WTC11 (cell line): ENCODE measurements around the gene KDM6B.

Experiments used
- ATF1 ChIP-seq: sonication (generic); formaldehyde crosslinking; IDR thresholded peaks from 2 replicates; pipeline ENCODE4 v1.8.1; 2023; ENCODE audit warnings: mild to moderate bottlenecking, moderate library complexity, missing genetic modification reagents
- ATF3 ChIP-seq: sonication (generic); formaldehyde crosslinking; conservative IDR thresholded peaks from 2 replicates; pipeline ENCODE4 v1.8.1; 2022; ENCODE audit warnings: mild to moderate bottlenecking, missing genetic modification reagents
- CTCF ChIP-seq: fragments of 200-600 bp; IDR thresholded peaks from 2 replicates; pipeline ENCODE4 v1.8.0; 2022; ENCODE audit warnings: antibody characterized with exemption
- ETV6 ChIP-seq: sonication (generic); formaldehyde crosslinking; IDR thresholded peaks from 2 replicates; pipeline ENCODE4 v1.8.1; 2022; ENCODE audit warnings: mild to moderate bottlenecking, missing genetic modification reagents
- FOXK1 ChIP-seq: sonication (generic); formaldehyde crosslinking; IDR thresholded peaks from 2 replicates; pipeline ENCODE4 v1.8.0; 2022; ENCODE audit warnings: mild to moderate bottlenecking, moderate library complexity, missing genetic modification reagents
- JUN ChIP-seq: sonication (generic); formaldehyde crosslinking; IDR thresholded peaks from 2 replicates; pipeline ENCODE4 v1.8.0; 2023; ENCODE audit warnings: mild to moderate bottlenecking, missing genetic modification reagents
- MYBL2 ChIP-seq: sonication (generic); formaldehyde crosslinking; IDR thresholded peaks from 2 replicates; pipeline ENCODE4 v1.8.1; 2023; ENCODE audit warnings: mild to moderate bottlenecking, moderate library complexity, missing genetic modification reagents
- RELA ChIP-seq: sonication (generic); formaldehyde crosslinking; IDR thresholded peaks from 2 replicates; pipeline ENCODE4 v1.8.1; 2022; ENCODE audit warnings: missing genetic modification reagents, mild to moderate bottlenecking, borderline replicate concordance
- USF2 ChIP-seq: sonication (generic); formaldehyde crosslinking; IDR thresholded peaks from 2 replicates; pipeline ENCODE4 v1.8.1; 2023; ENCODE audit warnings: mild to moderate bottlenecking, missing genetic modification reagents, moderate library complexity
- ZMAT4 ChIP-seq: fragments of 250-450 bp; sonication (Bioruptor Pico); IDR thresholded peaks from 2 replicates; pipeline ENCODE4 v1.9.0; 2021; ENCODE audit warnings: mild to moderate bottlenecking
- TF ChIP-seq, protein P1 (sequence below): sonication (generic); formaldehyde crosslinking; IDR thresholded peaks from 2 replicates; pipeline ENCODE4 v1.8.1; 2023; ENCODE audit warnings: mild to moderate bottlenecking, missing genetic modification reagents
- TF ChIP-seq, protein P2 (sequence below): sonication (generic); formaldehyde crosslinking; IDR thresholded peaks from 2 replicates; pipeline ENCODE4 v1.8.1; 2023; ENCODE audit warnings: mild to moderate bottlenecking, moderate library complexity, missing genetic modification reagents

DNA sequence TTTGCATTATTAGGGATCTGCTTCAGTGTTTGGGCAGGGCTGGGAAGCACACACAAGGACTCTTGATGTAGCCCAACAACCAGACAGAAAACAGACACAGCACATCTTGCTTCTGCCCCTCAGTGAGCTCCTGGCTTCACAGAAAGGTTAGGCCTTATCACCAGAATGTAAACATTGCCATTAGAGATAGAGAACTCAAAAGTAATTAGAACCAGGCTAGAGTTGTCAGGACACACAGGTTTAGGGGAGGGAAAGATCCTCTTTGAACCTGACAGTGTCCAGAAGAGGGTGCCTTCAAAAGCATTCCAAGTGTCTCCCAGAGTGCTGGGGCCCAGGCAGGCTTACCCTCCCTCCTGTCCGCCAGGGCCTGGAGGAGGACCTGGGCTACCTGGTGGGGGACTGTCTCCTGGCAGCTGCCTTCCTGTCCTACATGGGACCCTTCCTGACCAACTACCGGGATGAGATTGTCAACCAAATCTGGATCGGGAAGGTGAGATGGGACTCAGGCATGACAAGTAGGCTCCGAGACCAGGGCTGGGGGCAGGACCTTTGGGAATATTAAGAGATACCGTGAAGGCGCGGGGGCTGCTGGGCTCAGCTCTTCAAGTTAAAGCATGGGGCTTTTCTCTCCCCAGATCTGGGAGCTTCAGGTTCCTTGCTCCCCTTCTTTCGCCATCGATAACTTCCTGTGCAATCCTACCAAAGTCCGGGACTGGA is 16.9 kb upstream of the KDM6B start:
- TF ChIP-seq CTCF: no peak
- TF ChIP-seq ETV6: no peak
- no peak for TF ChIP-seq FOXK1
- TF ChIP-seq ATF3 (CRISPR knock-in tag): no peak
- TF ChIP-seq ZMAT4: no peak
- TF ChIP-seq, protein P1, sequence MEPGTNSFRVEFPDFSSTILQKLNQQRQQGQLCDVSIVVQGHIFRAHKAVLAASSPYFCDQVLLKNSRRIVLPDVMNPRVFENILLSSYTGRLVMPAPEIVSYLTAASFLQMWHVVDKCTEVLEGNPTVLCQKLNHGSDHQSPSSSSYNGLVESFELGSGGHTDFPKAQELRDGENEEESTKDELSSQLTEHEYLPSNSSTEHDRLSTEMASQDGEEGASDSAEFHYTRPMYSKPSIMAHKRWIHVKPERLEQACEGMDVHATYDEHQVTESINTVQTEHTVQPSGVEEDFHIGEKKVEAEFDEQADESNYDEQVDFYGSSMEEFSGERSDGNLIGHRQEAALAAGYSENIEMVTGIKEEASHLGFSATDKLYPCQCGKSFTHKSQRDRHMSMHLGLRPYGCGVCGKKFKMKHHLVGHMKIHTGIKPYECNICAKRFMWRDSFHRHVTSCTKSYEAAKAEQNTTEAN (CRISPR knock-in tag): no peak
- no peak for TF ChIP-seq JUN (CRISPR knock-in tag)
- TF ChIP-seq, protein P2, sequence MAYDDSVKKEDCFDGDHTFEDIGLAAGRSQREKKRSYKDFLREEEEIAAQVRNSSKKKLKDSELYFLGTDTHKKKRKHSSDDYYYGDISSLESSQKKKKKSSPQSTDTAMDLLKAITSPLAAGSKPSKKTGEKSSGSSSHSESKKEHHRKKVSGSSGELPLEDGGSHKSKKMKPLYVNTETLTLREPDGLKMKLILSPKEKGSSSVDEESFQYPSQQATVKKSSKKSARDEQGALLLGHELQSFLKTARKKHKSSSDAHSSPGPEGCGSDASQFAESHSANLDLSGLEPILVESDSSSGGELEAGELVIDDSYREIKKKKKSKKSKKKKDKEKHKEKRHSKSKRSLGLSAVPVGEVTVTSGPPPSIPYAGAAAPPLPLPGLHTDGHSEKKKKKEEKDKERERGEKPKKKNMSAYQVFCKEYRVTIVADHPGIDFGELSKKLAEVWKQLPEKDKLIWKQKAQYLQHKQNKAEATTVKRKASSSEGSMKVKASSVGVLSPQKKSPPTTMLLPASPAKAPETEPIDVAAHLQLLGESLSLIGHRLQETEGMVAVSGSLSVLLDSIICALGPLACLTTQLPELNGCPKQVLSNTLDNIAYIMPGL: no peak
- no peak for TF ChIP-seq RELA (CRISPR knock-in tag)
- no peak for TF ChIP-seq ATF1 (CRISPR knock-in tag)
- no peak for TF ChIP-seq MYBL2 (CRISPR knock-in tag)
- no peak for TF ChIP-seq USF2 (CRISPR knock-in tag)
